PFSK-1 (cell line): ENCODE results near the gene PROX2.

Experiments used
- FOXP2 ChIP-seq: optimal IDR thresholded peaks from 2 replicates; pipeline ENCODE3; 2011; ENCODE audit warnings: borderline replicate concordance, control low read depth, inconsistent platforms; ENCODE audit not compliant: insufficient read depth; ENCODE audit errors: extremely low read length, extremely low read depth
- POLR2AphosphoS5 ChIP-seq: IDR thresholded peaks from 2 replicates; pipeline ENCODE4 v1.6.1; 2012; ENCODE audit warnings: low read depth, mild to moderate bottlenecking, control low read depth, low read length, moderate library complexity
- SIN3A ChIP-seq: IDR thresholded peaks from 2 replicates; pipeline ENCODE4 v1.6.1; 2012; ENCODE audit warnings: mild to moderate bottlenecking, low read length, moderate library complexity, borderline replicate concordance; ENCODE audit not compliant: insufficient read depth
- TAF1 ChIP-seq: IDR thresholded peaks from 2 replicates; pipeline ENCODE4 v1.6.1; 2012; ENCODE audit warnings: low read length, control low read depth, borderline replicate concordance; ENCODE audit not compliant: insufficient read depth
- TF ChIP-seq, protein P1 (sequence below), 2 experiments: IDR thresholded peaks; 2 replicates each; pipeline versions ENCODE4 v1.6.1 to v1.8.0; 2011 to 2012; ENCODE audit warnings: low read depth in 2 of 2, low read length in 2 of 2, control low read depth in 1 of 2, inconsistent platforms in 1 of 2, mild to moderate bottlenecking in 1 of 2, moderate library complexity in 1 of 2; ENCODE audit not compliant: insufficient read depth in 1 of 2

The PROX2 gene

DNA sequence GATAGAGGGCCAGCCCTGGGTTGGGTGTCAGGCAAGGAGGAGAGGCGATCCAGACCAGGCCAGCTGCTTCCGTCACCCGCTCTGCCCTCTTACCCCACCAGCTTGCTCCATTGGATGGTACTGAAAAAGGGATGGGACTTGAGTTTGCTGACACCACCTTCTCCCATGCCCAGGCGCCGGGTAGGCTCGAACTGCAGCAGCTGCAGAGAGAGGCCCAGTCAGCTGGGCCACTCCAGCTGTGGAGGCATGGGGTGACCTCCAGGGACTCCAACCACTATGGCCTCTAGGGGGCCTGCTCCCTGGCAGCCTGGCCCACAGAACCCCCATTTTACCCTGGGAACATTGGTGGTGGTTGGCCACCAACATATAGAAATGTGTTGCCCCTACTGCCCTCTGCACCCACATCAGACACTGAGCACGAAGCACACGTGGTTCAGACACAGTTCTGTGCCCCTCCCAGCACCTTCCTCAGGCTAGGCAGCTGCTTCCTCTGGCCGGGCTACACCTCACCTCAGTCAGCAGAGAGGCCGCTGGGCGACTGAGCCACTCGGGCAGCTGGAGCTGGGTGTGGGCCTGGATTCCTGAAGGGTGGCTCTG is 31.1 kb upstream of the PROX2 start:
- no peak for TF ChIP-seq FOXP2
- TF ChIP-seq SIN3A = no peak
- no peak for TF ChIP-seq TAF1
- TF ChIP-seq, protein P1, sequence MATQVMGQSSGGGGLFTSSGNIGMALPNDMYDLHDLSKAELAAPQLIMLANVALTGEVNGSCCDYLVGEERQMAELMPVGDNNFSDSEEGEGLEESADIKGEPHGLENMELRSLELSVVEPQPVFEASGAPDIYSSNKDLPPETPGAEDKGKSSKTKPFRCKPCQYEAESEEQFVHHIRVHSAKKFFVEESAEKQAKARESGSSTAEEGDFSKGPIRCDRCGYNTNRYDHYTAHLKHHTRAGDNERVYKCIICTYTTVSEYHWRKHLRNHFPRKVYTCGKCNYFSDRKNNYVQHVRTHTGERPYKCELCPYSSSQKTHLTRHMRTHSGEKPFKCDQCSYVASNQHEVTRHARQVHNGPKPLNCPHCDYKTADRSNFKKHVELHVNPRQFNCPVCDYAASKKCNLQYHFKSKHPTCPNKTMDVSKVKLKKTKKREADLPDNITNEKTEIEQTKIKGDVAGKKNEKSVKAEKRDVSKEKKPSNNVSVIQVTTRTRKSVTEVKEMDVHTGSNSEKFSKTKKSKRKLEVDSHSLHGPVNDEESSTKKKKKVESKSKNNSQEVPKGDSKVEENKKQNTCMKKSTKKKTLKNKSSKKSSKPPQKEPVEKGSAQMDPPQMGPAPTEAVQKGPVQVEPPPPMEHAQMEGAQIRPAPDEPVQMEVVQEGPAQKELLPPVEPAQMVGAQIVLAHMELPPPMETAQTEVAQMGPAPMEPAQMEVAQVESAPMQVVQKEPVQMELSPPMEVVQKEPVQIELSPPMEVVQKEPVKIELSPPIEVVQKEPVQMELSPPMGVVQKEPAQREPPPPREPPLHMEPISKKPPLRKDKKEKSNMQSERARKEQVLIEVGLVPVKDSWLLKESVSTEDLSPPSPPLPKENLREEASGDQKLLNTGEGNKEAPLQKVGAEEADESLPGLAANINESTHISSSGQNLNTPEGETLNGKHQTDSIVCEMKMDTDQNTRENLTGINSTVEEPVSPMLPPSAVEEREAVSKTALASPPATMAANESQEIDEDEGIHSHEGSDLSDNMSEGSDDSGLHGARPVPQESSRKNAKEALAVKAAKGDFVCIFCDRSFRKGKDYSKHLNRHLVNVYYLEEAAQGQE (IDR thresholded peaks at IDR 0.05; ENCODE audit: insufficient read depth in 1 of 2, low read depth in 2 of 2, low read length in 2 of 2) = no peak
- TF ChIP-seq POLR2AphosphoS5 = no peak

DNA sequence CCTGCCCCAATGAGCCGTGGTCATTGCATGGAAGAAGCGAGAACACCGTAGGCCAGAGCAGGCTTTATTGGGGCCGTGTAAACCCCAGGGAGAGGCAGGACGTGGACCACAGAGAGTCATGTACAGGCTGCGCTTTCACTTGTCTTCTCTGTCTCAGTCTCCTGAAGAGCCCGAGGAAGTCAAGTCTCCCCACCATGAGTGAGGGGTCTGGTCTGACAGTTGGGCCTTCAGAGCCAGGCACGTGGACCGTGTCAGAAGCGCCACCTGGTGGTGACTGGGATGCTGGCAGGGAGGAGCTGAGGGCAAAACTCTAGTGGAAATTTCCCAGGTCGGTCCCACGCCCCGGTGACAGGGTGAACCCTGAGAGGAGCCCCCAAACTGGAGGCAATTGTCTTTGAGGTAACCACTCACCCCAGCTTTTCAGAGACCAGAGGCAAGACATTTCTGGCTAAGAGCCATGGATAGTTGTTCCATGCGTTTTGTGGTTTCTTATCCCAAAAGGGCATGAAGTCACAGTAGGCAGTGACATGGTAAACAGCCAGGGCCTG is 29.7 kb upstream of the PROX2 start:
- TF ChIP-seq, protein P1 (IDR thresholded peaks at IDR 0.05; ENCODE audit: insufficient read depth in 1 of 2, low read depth in 2 of 2, low read length in 2 of 2) = no peak
- TF ChIP-seq SIN3A = no peak
- no peak for TF ChIP-seq FOXP2
- TF ChIP-seq TAF1 = no peak
- peak; percentile 57; the same call in 1 of the 2 replicates for TF ChIP-seq POLR2AphosphoS5

DNA sequence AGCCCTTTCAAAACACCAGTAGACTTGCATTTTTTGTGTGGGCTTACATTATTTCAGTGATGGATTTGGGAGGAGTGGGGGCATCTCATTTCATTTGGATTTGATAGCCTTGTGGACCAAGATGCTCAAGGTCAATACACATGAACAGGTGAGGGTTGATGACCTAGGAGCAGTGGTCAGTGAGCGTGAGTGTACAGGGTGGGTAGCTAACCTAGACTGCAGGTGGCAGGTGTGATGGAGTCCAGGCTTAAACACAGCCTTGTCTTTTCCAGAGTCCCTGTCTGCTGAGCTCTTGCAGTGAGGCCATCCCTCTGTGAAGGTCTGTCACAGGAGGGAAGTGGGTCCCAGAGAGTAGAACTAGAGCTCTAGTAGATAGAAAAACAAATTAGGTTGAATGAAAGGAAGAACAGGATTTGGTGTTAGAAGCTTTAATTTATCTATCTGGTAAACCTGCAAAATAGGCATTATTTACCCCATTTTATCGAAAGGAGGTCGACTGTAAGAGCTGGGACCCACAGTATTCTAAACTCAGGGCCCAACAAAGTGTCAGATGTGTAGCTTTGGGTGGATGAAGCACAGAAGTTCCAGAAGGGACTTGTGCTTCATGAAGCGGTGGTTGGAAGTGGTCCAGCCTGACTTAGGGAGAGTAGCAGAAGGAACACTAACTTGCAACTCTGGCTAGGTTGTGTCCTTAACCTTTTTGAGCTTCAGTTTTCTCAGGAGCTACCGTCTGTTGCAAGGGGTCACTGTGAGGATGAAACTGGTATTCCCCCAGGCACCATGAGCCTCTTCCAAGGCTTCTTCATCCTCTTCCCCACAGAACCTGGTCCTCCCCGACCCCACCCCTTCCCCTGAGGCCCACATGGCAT is 28.9 kb upstream of the PROX2 start:
- TF ChIP-seq SIN3A = no peak
- no peak for TF ChIP-seq POLR2AphosphoS5
- TF ChIP-seq TAF1 = no peak
- TF ChIP-seq, protein P1 (IDR thresholded peaks at IDR 0.05; ENCODE audit: insufficient read depth in 1 of 2, low read depth in 2 of 2, low read length in 2 of 2) = no peak
- TF ChIP-seq FOXP2 = no peak

DNA sequence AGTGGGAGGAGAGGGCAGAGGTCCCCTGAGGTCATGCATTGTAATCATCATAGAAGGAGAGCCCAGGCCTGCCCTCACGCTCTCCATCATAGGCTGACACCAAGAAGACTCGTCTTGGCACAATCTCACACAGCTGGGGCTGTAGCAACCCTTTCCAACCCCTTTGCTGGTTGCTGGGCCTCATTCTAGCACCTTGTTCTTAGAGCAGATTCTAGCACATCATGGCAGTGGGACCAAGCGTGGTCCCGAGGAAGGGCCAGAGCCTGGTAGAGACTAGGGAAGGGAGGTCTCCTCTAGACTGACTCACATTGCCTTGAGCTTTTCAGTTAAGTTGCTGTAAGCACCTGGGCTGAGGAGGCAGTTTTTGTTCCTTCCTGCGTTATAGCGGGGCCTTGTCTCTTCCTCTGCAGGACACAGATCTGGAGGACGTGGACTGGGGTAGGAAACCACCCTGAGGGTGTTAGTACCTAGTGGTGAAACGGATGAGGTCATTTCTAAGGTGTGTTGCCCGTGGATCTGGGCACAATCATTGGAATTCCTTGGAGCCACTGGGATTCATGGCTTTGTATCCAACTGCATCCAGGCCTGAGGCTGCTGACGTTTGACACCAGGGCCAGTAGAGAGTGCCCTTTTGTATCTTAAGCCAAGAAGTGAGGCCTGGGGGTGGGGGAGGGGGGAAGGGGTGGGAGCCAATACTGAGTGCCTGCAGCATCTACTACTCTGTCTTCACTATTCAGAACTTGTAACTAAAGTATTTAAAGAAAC is 27.2 kb upstream of the PROX2 start:
- TF ChIP-seq, protein P1 (IDR thresholded peaks at IDR 0.05; ENCODE audit: insufficient read depth in 1 of 2, low read depth in 2 of 2, low read length in 2 of 2) = no peak
